Myometrial cell (primary cell): ENCODE measurements around the gene IKZF4. TPM values are rescaled to one million over a fixed set of nuclear protein-coding genes. Genes with fewer than 3 reads are reported as not detected.

Experiments
- total RNA-seq: library from RNA; depleted of rRNA; stranded (reverse); fragments of >200 nt; gene quantifications from 2 replicates; pipeline ENCODE4 v1.2.3, GENCODE V29; 2015

IKZF4 gene
- 0.89 and 2.6 TPM in 2 replicates for total RNA-seq

DNA sequence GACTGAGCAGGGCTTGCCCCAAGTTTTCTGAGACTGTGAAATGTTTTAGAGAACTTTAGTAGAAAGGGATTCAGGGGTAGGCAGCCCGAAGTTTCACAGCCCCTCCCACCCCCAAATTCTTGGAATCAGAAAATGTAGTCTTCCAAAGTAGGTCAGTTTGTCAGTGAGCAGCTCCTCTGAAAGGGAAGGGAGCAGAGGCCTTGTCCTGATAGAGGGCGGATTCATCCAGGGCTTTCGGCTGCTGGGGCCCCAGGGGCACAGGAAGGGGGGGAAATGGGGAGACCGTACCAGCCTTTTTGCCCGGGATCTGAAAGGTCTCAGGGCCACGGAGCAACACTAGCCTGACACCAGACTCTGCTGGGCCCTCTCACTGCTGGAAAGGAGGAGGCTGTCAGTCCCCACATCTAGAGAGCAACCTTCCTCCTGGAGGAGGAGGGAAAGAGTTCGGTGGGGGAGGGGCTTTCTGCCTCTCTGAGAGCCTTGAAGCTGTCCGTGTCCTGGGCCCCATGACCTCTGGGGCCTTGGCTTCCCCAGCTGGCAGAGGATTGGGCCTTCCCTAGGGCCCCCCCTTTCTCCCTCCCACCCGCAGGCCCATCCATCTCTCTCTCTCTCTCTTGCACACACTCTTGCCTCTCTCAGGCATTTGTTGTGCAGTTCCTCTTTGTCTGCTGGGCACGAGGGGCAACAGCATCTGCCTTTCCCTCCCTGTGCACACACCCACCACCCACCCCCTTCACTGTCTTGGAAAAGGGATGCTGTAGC is at the start of gene IKZF4:
Gene IKZF4, plus strand, starts transcription at position 621 of the 762 bp plus-strand sequence. CDS start 451 bp downstream, outside the sequence.

DNA sequence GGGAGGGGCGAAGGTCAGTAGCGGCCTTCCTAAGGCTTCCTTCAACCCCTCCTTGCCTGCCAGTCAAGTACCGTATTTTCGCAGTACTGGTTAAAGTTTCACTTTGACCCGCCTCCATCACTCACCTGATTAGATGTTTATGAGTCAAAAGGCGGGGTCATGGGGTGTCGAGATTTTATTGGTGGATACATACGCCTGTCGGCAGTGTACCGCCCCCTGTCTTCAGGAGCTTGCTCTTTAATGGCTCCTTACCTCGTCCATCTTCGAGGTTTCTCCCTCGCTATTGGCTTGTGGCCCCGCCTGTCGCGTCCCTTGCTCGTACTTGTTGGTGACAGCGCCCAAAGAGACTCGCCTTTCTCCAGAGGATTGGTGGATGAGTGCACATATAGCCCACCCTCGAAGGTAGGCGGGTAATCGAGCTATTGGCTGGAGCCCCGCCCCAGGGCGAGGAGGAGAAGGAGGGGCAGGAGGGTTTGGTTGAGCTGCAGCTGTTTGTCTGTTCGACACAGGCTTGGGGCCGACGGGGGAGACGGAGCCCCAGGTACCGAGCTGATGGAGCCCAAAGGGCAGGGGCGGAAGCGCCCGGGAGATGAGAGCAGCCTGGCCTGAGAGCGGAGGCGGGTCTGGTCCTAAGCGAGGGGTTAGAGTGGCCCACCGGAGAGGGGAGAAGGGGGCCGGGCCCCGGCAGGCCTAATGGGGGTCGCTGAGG is 47.1 kb upstream of the IKZF4 start, which contains the start of gene RAB5B:
Gene RAB5B, plus strand, starts transcription at position 480 of the 709 bp plus-strand sequence. CDS start 12,883 bp downstream, outside the sequence.

DNA sequence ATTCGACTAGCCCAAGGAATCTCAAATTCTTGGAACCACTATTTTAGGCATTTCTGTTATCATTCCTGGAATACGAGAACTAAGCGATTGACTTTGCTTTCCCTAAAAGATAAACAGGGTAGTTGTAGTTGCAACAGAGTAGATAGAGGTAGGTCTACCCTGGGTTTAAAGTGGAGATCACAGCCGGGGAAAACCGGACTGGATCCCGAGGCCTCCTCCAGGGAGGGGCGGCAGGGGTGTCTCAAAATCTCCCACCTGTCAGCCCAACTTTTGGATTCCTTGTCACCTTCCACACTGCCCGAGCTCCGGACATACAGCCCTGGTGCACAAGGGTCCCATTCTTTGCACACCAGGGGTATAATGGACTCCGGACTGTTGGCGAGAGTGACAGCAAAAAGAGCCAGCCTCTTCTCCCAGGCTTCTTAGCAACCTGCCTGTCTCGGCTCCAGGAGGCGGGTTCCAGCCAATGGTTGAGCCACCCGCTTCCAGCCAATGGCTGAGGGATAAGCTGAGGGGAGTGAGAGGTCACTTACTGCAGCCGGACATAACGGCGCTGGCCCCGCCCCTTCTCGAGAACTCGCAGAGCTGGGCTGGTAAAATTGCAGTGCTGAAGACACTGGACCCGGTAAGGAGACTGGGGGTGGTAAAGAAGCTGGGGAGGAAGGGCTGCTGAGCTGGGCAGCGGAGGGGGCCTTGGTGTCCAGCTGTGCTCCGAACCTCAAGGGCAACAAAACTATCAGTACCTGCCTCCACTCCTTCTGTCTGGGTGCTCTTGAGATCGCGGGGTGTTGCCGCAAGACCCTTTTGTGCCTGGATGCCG is 23.9 kb upstream of the IKZF4 start, which contains the start of gene SUOX:
Gene SUOX, plus strand, starts transcription at position 562 of the 820 bp plus-strand sequence. CDS start 4,946 bp downstream, outside the sequence.

DNA sequence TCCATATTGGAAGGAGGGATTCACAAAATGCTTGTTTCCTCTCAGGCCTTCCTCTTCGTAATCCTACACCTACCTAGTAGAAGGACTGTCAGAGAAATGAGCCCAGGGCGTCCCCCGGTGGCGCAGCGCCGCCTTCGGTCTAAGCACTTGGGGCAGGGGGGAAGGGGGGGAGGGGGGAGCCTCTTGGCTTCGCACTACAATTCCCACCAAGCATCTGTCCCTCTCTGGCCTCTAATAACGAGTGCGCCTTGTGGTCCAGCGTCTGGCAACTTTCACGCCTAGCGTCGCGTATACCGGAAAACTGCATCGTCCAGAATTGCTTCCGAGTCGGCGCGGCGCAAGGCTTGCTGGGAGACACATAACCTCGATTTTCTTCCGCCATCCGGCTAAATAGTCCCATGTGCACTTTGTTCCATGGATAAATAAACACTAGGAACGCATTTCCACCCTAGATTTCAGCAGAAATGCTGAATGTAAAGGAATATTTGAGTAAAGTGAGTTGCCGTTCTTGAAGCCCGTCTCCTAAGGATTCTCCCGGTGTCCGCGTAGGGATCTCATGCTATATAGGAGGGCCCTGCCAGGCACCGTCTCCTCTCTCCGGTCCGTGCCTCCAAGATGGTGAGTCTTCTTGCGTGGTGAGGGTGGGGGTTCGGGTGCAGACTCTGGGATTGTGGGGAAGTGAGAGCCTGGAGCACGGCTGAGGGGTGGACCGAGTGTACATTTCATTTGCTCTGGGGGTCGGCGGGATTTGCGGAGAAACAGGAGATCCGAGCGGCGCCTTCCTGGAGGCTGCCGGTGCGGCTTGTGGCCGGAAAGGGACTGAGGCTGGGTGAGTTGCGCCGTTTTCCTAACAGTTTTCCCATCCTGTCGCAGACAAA is 20.9 kb downstream of the IKZF4 start, which contains the start of gene RPS26:
Gene RPS26, plus strand, starts transcription at position 367 of the 878 bp plus-strand sequence. Its CDS starts 249 bp downstream, at position 616.

DNA sequence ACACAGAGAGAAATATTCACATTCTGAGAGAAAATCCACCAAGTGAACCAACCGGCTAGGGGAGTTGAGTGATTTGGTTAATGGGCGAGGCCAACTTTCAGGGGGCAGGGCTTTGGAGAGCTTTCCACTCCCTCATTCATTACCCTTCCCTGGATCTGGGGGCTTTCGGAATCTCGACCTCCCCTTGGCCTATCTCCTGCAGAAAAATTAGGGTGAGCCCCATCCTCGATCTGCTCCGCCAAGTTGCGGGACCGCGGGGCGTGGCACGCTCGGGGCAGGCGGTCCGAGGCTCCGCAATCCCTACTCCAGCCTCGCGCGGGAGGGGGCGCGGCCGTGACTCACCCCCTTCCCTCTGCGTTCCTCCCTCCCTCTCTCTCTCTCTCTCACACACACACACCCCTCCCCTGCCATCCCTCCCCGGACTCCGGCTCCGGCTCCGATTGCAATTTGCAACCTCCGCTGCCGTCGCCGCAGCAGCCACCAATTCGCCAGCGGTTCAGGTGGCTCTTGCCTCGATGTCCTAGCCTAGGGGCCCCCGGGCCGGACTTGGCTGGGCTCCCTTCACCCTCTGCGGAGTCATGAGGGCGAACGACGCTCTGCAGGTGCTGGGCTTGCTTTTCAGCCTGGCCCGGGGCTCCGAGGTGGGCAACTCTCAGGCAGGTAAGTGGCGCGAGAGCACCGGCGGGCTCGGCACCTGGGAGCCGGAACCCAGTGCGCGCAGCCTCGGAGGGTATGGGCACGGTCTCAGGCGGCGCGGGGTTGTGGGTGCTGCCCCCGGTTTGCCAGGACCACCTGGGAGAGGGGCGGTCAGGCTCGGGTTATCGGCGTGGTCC is 59.1 kb downstream of the IKZF4 start, which contains the start of gene ERBB3:
Gene ERBB3, plus strand, starts transcription at position 443 of the 833 bp plus-strand sequence. Its CDS starts 136 bp downstream, at position 579.

Other genes with a start within 250 kb of the IKZF4 start
- gene SARNP, start 203.3 kb upstream of the IKZF4 start, total RNA-seq: 92.3 and 122 TPM in 2 replicates
- gene ORMDL2, start 203.0 kb upstream of the IKZF4 start, total RNA-seq: 36.2 and 41.5 TPM in 2 replicates
- gene DNAJC14, start 191.5 kb upstream of the IKZF4 start, total RNA-seq: 37.7 and 41.5 TPM in 2 replicates
- gene MMP19, start 178.1 kb upstream of the IKZF4 start, total RNA-seq: 35.8 and 37.5 TPM in 2 replicates
- 46.4 and 54.8 TPM in 2 replicates for gene PYM1, start 93.1 kb upstream of the IKZF4 start, total RNA-seq
- gene DGKA, start 89.9 kb upstream of the IKZF4 start, total RNA-seq: 19.9 and 32.4 TPM in 2 replicates
- 0.58 and 0.71 TPM in 2 replicates for gene PMEL, start 55.0 kb upstream of the IKZF4 start, total RNA-seq
- 35.3 and 39.8 TPM in 2 replicates for gene CDK2, start 54.2 kb upstream of the IKZF4 start, total RNA-seq
- 58.8 and 63.6 TPM in 2 replicates for gene RAB5B, start 47.0 kb upstream of the IKZF4 start, total RNA-seq
- gene SUOX, start 23.8 kb upstream of the IKZF4 start, total RNA-seq: 21.8 and 43.0 TPM in 2 replicates
- 1,394 and 2,798 TPM in 2 replicates for gene RPS26, start 20.9 kb downstream of the IKZF4 start, total RNA-seq
- 0.35 TPM in 1 of 2 replicates, not detected in the other for gene ERBB3, start 59.1 kb downstream of the IKZF4 start, total RNA-seq
- gene PA2G4, start 83.5 kb downstream of the IKZF4 start, total RNA-seq: 199 and 215 TPM in 2 replicates
- 2,864 and 3,592 TPM in 2 replicates for gene RPL41, start 95.6 kb downstream of the IKZF4 start, total RNA-seq
- gene ZC3H10, start 97.2 kb downstream of the IKZF4 start, total RNA-seq: 2.6 and 4.8 TPM in 2 replicates
- 240 and 325 TPM in 2 replicates for gene ESYT1, start 107.2 kb downstream of the IKZF4 start, total RNA-seq
- gene MYL6B, start 131.5 kb downstream of the IKZF4 start, total RNA-seq: 92.5 and 126 TPM in 2 replicates
- 2,877 and 3,219 TPM in 2 replicates for gene MYL6, start 137.3 kb downstream of the IKZF4 start, total RNA-seq
- 30.7 and 32.3 TPM in 2 replicates for gene SMARCC2, start 168.4 kb downstream of the IKZF4 start, total RNA-seq
- gene RNF41, start 200.9 kb downstream of the IKZF4 start, total RNA-seq: 102 and 109 TPM in 2 replicates
- gene NABP2, start 203.3 kb downstream of the IKZF4 start, total RNA-seq: 60.1 and 75.0 TPM in 2 replicates
- gene SLC39A5, start 209.0 kb downstream of the IKZF4 start, total RNA-seq: not detected in 2 replicates
- gene ANKRD52, start 237.3 kb downstream of the IKZF4 start, total RNA-seq: 9.2 and 12.4 TPM in 2 replicates
- 7.4 and 13.5 TPM in 2 replicates for gene COQ10A, start 245.9 kb downstream of the IKZF4 start, total RNA-seq